ENCODE results near the gene UBR2.

DNA sequence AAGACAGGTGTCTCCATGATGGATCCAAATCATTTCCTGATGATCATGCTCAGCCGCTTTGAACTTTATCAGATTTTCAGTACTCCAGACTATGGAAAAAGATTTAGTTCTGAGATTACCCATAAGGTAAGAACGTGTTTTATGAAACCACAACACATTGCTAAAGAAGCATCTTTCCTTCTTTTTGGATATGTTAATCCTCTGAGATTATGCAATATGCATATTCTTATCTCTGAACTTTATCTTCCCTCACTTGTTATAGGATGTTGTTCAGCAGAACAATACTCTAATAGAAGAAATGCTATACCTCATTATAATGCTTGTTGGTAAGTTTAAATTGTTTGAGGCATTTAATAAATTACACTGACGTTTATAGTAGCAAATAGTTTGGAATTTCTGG, 80.4 kb downstream of the UBR2 start:
- TF ChIP-seq, protein P1, sequence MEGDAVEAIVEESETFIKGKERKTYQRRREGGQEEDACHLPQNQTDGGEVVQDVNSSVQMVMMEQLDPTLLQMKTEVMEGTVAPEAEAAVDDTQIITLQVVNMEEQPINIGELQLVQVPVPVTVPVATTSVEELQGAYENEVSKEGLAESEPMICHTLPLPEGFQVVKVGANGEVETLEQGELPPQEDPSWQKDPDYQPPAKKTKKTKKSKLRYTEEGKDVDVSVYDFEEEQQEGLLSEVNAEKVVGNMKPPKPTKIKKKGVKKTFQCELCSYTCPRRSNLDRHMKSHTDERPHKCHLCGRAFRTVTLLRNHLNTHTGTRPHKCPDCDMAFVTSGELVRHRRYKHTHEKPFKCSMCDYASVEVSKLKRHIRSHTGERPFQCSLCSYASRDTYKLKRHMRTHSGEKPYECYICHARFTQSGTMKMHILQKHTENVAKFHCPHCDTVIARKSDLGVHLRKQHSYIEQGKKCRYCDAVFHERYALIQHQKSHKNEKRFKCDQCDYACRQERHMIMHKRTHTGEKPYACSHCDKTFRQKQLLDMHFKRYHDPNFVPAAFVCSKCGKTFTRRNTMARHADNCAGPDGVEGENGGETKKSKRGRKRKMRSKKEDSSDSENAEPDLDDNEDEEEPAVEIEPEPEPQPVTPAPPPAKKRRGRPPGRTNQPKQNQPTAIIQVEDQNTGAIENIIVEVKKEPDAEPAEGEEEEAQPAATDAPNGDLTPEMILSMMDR (IDR thresholded peaks at IDR 0.05), result no peak
- TF ChIP-seq POLR2A (IDR thresholded peaks at IDR 0.05) (no peak), EP300 (IDR thresholded peaks at IDR 0.05) (no peak)

Data from ovary (tissue), 3 donors.